GM18502 (cell line): Measurements from ENCODE around the gene TMEM250.

Source experiments
- ATAC-seq: cut with Tn5 transposase; IDR thresholded peaks from one replicate; pipeline ENCODE4 v1.9.1; 2021; ENCODE audit warnings: mild to moderate bottlenecking; ENCODE audit not compliant: unreplicated experiment, poor library complexity

Gene TMEM250

GRCh38 chr9:136085815-136086212 is 32.9 kb downstream of the TMEM250 start:
- ATAC-seq = no peak

- ATAC-seq = no peak
Measured at GRCh38 chr9:136084063-136084944, 34.4 kb downstream of the TMEM250 start.

GRCh38 chr9:136083558-136084062 is 35.1 kb downstream of the TMEM250 start:
- no peak for ATAC-seq

GRCh38 chr9:136082496-136083361 is 35.9 kb downstream of the TMEM250 start:
- no peak for ATAC-seq

- no peak for ATAC-seq
Measured at GRCh38 chr9:136081826-136082495, 36.7 kb downstream of the TMEM250 start.

GRCh38 chr9:136081113-136081825 is 37.4 kb downstream of the TMEM250 start:
- ATAC-seq = no peak

GRCh38 chr9:136080716-136081112 is 38.0 kb downstream of the TMEM250 start:
- no peak for ATAC-seq

GRCh38 chr9:136079916-136080246 is 38.8 kb downstream of the TMEM250 start:
- no peak for ATAC-seq

GRCh38 chr9:136079211-136079915 is 39.3 kb downstream of the TMEM250 start:
- ATAC-seq = no peak

- no peak for ATAC-seq
Measured at GRCh38 chr9:136078498-136079011, 40.1 kb downstream of the TMEM250 start.

GRCh38 chr9:136078024-136078423 is 40.7 kb downstream of the TMEM250 start:
- ATAC-seq = no peak

- no peak for ATAC-seq
Measured at GRCh38 chr9:136077491-136077890, 41.2 kb downstream of the TMEM250 start.

- no peak for ATAC-seq
Measured at GRCh38 chr9:136075881-136076678, 42.6 kb downstream of the TMEM250 start.

- ATAC-seq = no peak
Measured at GRCh38 chr9:136075134-136075841, 43.4 kb downstream of the TMEM250 start.

- no peak for ATAC-seq
Measured at GRCh38 chr9:136074706-136075105, 44.0 kb downstream of the TMEM250 start.
